ENCODE measurements around the gene SDHAF3. TPM values are rescaled to one million over a fixed set of nuclear protein-coding genes. Genes with fewer than 3 reads are reported as not detected.
"Not testable (repeated sequence)": the region's sequence is repeated elsewhere in the genome, so short reads cannot be mapped to it uniquely, and the experiment has no call there.

Gene SDHAF3
- total and polyA plus RNA-seq, 2 donors (not counting 3 experiments of a cell fraction or from before 2014, with no cell fraction given), result 1.7 to 5.2 TPM

DNA sequence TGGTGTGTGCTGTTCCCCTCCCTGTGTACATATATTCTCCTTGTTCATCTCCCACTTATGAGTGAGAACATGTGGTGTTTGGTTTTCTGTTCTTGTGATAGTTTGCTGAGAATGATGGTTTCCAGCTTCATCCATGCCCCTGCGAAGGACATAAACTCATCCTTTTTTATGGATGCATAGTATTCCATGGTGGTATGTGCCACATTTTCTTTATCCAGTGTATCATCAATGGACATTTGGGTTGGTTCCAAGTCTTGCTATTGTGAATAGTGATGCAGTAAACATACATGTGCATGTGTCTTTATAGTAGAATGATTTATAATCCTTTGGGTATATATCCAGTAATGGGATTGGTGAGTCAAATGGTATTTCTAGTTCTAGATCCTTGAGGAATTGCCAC, 44.1 kb downstream of the SDHAF3 start:
- H3K27me3 ChIP-seq (ENCODE audit: control insufficient read depth in 2 of 2, insufficient read depth in 2 of 2, low read length in 2 of 2); H2AFZ ChIP-seq (ENCODE audit: low read depth, low read length); dilution Hi-C loops (cut with MboI; ENCODE audit: extremely low pct_ligation_motif_present, low sequenced_read_pairs); H3K9me3 ChIP-seq (replicated peaks; ENCODE audit: control insufficient read depth, insufficient read depth, low read length); H3K4me2 ChIP-seq (ENCODE audit: insufficient read depth, low read length); H3K4me3 ChIP-seq (replicated peaks in 1 of 3; ENCODE audit: insufficient read depth in 1 of 3, low read depth in 1 of 3, low read length in 3 of 3); CTCF ChIA-PET; H3K36me3 ChIP-seq (ENCODE audit: control insufficient read depth in 2 of 2, extremely low read depth in 1 of 2, insufficient read depth in 2 of 2, low read length in 2 of 2); intact Hi-C loops (cut with micrococcal nuclease); DNase-seq (ENCODE audit: low read depth, low spot score); H3K4me1 ChIP-seq (ENCODE audit: control insufficient read depth, extremely low read depth, insufficient read depth, low read length); H3K79me2 ChIP-seq (ENCODE audit: control insufficient read depth, insufficient read depth, low read length); BruUV-seq (replicated peaks); FAIRE-seq; H4K20me1 ChIP-seq (replicated peaks; ENCODE audit: control insufficient read depth, extremely low read depth, insufficient read depth, low read length); H3K9ac ChIP-seq (replicated peaks; ENCODE audit: extremely low read depth, insufficient read depth, low read length); H3K27ac ChIP-seq (ENCODE audit: insufficient read depth, low read depth, low read length); POLR2A ChIA-PET; H3K9me1 ChIP-seq (replicated peaks; ENCODE audit: control insufficient read depth, extremely low read depth, insufficient read depth, low read length): not testable (repeated sequence)

GRCh38 chr7:97166308-97166707, 48.8 kb downstream of the SDHAF3 start:
- intact Hi-C loops (cut with micrococcal nuclease), result no loop called here
- Histone ChIP-seq H3K4me1 (ENCODE audit: control insufficient read depth, extremely low read depth, insufficient read depth, low read length) (no peaks in the 10 kb centered on the region), H3K36me3 (ENCODE audit: control insufficient read depth in 2 of 2, extremely low read depth in 1 of 2, insufficient read depth in 2 of 2, low read length in 2 of 2) (no peaks in the 10 kb centered on the region), H3K9me3 (replicated peaks; ENCODE audit: control insufficient read depth, insufficient read depth, low read length) (no peaks in the 10 kb centered on the region), H3K27ac (ENCODE audit: insufficient read depth, low read depth, low read length) (no peak overlapping the region), H3K79me2 (ENCODE audit: control insufficient read depth, insufficient read depth, low read length) (no peaks in the 10 kb centered on the region), H3K27me3 (ENCODE audit: control insufficient read depth in 2 of 2, insufficient read depth in 2 of 2, low read length in 2 of 2) (no peaks in the 10 kb centered on the region), H3K9ac (replicated peaks; ENCODE audit: extremely low read depth, insufficient read depth, low read length) (no peak overlapping the region), H4K20me1 (replicated peaks; ENCODE audit: control insufficient read depth, extremely low read depth, insufficient read depth, low read length) (no peaks in the 10 kb centered on the region), H3K4me2 (ENCODE audit: insufficient read depth, low read length) (no peak overlapping the region), H3K4me3 (replicated peaks in 1 of 3; ENCODE audit: insufficient read depth in 1 of 3, low read depth in 1 of 3, low read length in 3 of 3) (no peak overlapping the region), H3K9me1 (replicated peaks; ENCODE audit: control insufficient read depth, extremely low read depth, insufficient read depth, low read length) (no peaks in the 10 kb centered on the region), H2AFZ (ENCODE audit: low read depth, low read length) (no peak overlapping the region)
- no peak for TF ChIP-seq MYC (IDR thresholded peaks at IDR 0.05; ENCODE audit: low read depth, low read length)
- TF ChIP-seq GATA2 (IDR thresholded peaks at IDR 0.05; ENCODE audit: insufficient read depth, insufficient read length, low read depth, low read length), result no peak
- TF ChIP-seq, protein P1, sequence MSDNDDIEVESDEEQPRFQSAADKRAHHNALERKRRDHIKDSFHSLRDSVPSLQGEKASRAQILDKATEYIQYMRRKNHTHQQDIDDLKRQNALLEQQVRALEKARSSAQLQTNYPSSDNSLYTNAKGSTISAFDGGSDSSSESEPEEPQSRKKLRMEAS (IDR thresholded peaks at IDR 0.05; ENCODE audit: insufficient read depth, insufficient read length), result no peak
- TF ChIP-seq JUN (IDR thresholded peaks at IDR 0.05; ENCODE audit: borderline replicate concordance, insufficient read depth, insufficient read length, low read depth), result no peak
- no peak for TF ChIP-seq EZH2 (IDR thresholded peaks at IDR 0.05; ENCODE audit: borderline replicate concordance, low read depth, low read length, severe bottlenecking)
- no peak for TF ChIP-seq CTCF (IDR thresholded peaks at IDR 0.05; ENCODE audit: extremely low read depth in 1 of 2, insufficient read depth in 1 of 2, low read depth in 1 of 2, low read length in 2 of 2)
- TF ChIP-seq POLR2AphosphoS5 (IDR thresholded peaks at IDR 0.05; ENCODE audit: insufficient read depth, low read depth, low read length), result no peak
- TF ChIP-seq FOS (IDR thresholded peaks at IDR 0.05; ENCODE audit: borderline replicate concordance, insufficient read depth, low read length), result no peak
- no peak for FAIRE-seq
- BruUV-seq (replicated peaks), result no TSS peak
- DNase-seq (ENCODE audit: low read depth, low spot score), result no peak
- dilution Hi-C loops (cut with MboI; ENCODE audit: extremely low pct_ligation_motif_present, low sequenced_read_pairs), result no loop called here
- CTCF ChIA-PET, result no interaction called here
- POLR2A ChIA-PET, result no interaction called here

All from endothelial cell of umbilical vein (primary cell).